Stimulated activated CD4-positive, alpha-beta T cell treated with anti-CD3 and anti-CD28 coated beads, Interleukin-4, amount 100 ng/mL, for 48 hours (primary cell): ENCODE measurements around the gene ALDH1A3.

ENCODE experiments used
- DNase-seq, 2 donors: peaks; one replicate each; pipeline ENCODE4 v3.0.0-alpha.2; 2020; ENCODE audit warnings: low read depth in 2 of 2

The ALDH1A3 gene

DNA sequence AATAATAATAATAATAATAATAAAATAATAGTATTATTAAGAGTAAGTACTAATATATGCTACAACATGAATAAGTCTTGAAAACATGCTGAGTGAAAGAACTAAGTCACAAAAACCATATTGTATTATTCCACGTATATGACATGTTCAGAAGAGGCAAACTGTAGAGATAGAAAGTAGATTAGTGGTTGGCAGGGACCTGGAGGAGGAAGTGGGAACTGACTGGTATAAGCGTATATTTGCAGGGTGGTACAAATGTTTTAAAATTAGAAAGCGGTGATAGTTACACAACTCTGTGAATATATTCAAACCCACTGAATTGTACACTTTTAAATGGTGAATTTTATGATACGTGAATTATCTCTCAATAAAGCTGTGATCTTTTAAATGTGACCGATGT is 72.3 kb downstream of the ALDH1A3 start:
- DNase-seq, result no peak

DNA sequence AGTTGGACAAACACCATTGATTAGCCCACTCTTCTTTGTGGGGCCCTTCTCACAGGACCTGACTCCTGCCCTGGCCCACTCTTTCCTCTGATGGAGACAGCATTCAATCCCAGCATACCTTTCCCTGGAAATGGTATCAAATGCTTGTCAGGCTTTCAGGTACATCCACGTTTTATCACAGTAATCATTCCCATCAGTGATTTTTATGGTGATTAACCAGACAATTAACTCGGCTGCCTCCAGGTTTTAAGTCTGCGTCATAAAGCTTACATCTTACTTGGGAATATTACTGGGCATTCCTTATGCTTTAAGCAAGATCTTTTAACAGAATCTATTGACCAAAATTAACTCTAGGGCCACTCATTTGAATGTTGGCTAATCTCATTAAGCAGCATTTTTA is 72.9 kb downstream of the ALDH1A3 start:
- no peak for DNase-seq

DNA sequence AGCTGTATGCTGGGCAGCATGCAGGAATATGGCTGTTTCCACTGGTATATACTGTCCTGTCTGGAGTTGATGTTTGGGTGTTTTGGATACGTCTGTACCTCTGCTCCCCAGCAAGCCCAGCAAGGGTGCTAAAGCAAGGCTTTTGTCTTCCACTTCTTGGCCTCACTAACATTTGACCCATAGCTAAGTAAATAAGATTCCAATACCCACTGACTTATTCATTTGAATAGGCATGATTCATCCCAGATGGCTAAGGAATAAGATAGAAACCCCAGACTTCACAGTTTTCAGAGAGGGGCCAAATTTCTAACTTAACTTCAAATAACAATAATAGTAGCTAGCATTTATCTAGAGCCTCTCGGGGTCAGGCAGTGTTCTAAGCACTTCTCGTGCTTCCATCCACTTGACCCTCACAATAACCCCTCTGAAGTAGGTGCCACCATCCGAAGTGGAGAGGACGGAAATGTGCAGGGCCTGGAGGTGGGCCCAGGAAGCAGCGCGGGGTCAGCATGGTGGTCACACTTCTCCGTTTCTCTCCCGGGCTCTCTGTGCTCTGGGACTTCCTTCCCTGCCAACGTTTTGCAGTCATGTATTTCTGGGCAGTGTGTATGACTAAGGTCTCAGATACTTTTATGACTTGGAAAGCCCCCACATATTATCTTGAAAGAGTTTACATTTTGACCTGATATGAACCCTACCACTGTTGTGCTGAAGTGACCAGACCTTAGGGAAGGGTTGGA is 78.9 kb downstream of the ALDH1A3 start:
- DNase-seq, result no peak

DNA sequence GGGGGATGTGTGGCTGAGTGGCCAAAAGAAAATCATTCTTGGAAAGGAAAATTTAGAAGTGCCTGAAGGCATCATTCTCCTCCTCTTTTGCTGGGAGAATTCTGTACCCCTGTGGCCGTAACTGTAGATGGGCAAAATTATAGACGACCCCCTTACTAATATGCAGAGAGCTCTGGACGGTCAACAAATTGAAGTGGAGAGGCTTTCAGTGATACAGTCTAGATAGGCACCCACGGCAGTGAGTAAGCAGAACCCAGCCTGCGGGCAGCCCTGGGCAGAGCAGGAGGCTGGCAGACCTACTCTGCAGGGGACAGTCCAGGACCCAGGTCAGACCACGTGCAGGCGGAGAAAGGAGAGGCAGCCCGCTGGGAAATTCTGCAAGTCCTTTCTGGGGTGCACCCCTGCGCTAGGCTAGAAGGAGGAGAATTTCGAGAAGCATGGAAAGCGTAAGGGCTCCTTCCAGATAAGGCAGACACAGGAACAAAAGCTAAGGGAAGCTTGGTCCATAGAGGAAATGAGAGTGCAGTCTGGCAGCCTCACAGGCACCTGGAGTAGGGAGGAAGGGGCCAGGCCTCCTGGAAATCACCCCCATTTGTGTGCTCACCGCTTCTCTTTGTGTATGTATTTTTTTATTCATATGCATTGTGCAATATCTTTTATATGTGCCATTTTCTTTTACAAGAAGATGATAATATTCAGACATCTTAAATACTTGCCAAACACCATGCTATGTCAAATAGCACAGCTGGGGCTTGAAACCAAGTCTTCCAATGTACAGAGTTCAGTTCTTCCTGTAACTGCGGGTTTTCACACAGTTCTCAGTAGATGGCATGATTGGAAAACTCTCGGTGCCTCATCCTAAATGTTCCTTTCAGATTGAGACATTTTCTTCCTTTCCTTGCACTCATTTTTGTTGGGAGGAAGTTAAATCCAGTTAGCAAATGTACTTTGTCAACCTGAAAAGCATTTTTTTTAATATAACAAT is 79.7 kb downstream of the ALDH1A3 start:
- no peak for DNase-seq
